Measurements from ENCODE around the gene ATAD2B.

DNA sequence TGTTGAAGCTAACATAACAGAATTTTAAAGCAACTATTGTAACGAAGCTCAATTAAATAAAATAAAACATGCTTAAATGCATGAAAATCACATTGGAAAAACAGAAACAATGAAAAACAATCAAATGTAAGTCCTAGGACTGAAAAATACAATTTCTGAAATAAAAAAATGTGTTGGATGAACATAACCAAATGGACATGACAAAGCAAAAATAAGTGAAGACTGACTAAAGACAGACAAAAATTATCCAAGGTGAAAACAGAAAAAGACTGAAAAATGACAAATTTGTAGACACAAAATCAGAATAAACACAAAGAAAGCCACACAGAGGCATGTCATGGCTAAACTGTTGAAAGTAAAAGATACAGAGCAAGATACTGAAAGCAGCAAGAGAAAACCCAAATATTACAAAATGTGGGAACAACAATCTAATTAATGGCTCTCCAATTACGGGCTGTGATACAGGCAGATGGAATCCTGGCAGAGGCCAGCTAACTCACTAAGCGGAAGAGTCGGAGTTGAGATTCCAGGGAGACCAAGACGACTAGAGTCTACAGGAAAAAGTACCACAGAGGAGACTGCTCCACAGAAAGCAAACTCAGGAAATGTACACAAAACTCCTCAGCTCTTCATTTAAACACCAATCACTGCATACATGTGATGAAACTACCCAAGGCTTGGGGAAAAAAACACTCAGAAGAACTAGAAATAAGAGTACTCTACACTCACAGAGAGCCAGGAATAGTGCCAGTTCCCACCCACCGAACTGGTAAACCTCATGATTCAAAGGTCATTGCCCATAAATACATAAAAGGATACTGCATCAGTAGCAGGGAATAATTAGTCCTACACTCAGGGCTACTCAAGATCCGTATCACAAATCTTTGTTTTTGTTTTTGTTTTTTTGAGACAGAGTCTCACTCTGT lies 83.6 kb downstream of the ATAD2B start:
- TF ChIP-seq, protein P1, sequence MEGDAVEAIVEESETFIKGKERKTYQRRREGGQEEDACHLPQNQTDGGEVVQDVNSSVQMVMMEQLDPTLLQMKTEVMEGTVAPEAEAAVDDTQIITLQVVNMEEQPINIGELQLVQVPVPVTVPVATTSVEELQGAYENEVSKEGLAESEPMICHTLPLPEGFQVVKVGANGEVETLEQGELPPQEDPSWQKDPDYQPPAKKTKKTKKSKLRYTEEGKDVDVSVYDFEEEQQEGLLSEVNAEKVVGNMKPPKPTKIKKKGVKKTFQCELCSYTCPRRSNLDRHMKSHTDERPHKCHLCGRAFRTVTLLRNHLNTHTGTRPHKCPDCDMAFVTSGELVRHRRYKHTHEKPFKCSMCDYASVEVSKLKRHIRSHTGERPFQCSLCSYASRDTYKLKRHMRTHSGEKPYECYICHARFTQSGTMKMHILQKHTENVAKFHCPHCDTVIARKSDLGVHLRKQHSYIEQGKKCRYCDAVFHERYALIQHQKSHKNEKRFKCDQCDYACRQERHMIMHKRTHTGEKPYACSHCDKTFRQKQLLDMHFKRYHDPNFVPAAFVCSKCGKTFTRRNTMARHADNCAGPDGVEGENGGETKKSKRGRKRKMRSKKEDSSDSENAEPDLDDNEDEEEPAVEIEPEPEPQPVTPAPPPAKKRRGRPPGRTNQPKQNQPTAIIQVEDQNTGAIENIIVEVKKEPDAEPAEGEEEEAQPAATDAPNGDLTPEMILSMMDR (conservative IDR thresholded peaks at IDR 0.05; ENCODE audit: low read length), result no peak
- no peak for TF ChIP-seq EZH2phosphoT487 (IDR thresholded peaks at IDR 0.05; ENCODE audit: borderline replicate concordance, low read depth, low read length)

Data from OCI-LY7 (cell line).